HG03060 (cell line): Measurements from ENCODE around the gene RABL2B.
"Not testable (repeated sequence)": the region's sequence is repeated elsewhere in the genome, so short reads cannot be mapped to it uniquely, and the experiment has no call there.

Experiments
- ATAC-seq: cut with Tn5 transposase; IDR thresholded peaks from one replicate; pipeline ENCODE4 v1.9.1; 2021; ENCODE audit warnings: low read depth, moderate number of reproducible peaks; ENCODE audit not compliant: unreplicated experiment

The RABL2B gene

GRCh38 chr22:50783033-50783879 is at the start of gene RABL2B:
TSS of gene RABL2B (minus strand) at chr22:50783636. CDS start at chr22:50782294, 1,342 bp downstream.
- peak; percentile 94 for ATAC-seq

DNA sequence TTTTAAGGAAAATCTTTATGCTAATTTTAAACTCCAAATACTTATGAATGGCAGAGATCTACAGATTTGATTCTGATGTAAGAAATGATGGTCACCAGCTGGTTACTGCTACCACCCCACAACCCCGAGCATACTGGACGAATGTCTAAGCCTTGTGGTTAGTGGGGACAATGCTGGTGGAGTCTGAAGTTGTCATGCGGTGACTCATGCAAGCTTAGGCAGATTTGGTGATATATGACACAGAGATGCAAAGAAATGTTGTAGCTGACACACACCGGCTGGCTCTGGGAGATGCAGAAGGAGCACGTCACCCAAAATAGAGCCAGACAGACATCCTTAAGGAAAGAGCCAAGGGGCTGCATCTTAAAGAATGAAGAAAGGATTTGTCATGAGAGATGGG is 3.5 kb upstream of the RABL2B start:
- not testable (repeated sequence) for ATAC-seq

DNA sequence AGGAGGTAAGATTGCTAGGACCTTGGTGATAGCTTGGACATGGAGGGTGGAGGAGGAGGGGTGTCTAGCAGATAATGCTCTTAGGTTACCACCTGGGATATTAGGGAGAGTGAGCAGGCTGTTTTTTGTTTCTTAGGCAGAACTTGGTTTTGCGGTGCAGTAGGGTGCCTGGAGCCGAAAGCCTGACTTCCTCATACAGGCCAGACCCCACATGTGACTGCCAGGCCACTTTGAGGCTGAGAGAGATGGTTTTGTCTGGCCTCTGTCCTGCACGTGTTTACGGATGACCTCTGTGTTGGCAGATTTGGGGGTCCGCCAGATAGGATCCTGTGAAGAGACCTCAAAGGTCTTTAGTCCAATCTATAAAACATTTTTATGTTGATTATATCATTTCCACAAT is 1.9 kb upstream of the RABL2B start:
- ATAC-seq: not testable (repeated sequence)

DNA sequence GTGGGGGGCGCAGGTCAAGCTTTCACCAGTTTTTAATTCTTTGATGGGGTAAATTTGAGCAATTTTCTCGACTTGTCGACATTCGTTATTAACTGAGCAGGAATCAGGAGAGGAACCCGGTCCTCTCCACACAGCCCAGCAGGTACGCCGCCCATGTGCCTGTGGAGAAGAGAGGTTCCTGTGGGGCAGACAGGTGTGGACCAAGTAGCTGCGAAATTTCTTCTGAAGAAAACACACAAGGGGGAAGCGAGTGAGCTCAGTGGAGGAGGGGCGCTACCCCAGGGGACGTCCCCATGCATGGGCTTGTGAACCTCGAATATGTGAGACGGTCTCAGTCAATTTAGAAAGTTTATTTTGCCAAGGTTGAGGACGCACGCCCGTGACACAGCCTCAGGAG is 442 bp upstream of the RABL2B start:
- ATAC-seq: not testable (repeated sequence)

DNA sequence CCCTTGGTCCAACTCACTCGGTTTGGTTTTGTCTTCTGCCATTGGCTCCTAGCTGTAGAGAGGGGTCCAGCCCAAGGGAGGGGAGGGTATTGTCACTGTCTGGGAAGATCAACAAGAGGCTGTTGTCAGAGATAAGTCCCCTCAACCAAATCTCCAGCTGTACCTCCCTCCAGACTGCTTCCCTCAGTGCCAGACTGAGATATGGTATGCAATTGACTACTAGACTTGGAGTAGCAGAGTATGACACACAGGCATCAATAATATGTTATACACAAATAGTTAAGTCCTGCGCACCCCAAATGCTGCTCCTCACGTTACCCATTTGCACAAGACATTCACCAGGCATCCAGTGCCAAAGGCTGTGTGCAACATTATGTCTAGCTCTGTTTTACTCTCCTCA is 1.2 kb downstream of the RABL2B start:
- not testable (repeated sequence) for ATAC-seq

DNA sequence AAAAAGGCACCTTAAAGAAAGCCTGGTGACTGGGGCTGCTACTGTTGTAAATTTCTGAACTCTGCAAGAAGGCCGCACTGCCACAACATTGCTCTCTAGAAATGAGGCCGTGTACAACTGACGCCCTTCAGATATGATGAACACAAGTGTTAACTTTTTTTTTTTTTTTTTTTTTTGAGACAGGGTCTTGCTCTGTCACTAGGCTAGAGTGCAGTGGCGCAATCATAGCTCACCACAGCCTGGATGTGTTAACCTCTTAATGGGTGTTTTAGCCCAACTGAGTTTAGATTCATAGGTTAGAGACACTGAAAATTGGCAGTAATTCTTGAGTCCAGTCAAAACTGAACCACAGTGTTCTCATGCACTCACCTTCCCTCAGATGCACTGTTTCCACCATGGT is 3.2 kb downstream of the RABL2B start:
- not testable (repeated sequence) for ATAC-seq

DNA sequence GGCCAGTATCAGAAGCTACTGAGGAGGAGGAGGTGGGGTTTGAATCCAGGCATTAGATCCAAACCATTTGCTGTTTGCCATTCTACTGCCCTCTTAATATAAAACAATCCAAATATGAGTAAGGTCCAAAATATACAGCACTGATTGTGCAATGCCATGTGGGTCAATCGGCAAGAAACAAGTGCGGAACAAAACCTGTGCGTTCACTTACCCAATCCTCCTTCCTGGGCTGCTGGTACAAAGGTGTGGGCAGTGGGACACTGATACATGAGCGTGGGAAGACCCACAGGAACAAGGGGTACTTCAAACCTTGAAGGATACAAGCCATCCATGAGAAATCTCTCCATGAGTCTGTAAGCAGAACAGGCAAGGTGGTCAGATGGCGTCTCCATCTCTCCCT is 5.8 kb downstream of the RABL2B start:
- not testable (repeated sequence) for ATAC-seq

DNA sequence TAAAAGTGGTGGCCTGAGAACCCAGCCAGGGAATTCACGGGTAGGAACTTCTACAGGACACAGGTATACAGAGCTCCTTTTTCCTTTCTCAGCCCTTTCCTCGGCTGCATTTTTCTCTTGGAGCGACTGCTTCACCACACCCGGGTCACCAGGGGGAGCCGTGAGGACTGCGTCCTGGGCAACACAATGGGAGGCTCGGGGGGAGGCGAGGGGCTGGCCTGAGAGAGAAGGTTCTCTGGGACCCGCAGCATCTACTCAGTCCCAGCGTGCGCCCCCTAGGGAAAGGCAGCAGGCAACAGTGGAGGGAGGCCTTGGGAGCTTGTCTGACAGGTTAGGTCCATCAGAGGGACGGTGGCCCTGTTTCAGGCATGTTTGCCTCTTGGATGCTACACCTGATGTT is 8.3 kb downstream of the RABL2B start:
- ATAC-seq: not testable (repeated sequence)

DNA sequence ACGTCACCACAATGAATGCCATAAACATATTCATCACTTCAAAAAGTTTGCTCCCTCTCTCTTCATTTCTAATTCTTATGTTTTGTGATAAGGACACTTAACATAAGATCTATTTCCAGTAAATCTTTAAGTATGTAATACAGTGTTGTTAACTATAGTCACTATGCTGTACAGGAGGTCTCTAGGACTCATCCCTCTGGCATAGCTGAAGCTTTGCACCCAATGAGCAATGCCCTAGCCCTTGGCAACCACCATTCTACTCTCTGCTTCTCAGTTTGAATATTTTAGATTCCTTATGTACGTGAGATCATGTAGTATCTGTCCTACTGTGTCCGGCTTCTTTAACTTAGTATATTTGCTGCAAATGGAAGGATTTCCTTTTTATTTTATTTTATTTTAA is 19.1 kb downstream of the RABL2B start:
- not testable (repeated sequence) for ATAC-seq

GRCh38 chr22:50761829-50762228 is 21.6 kb downstream of the RABL2B start:
- ATAC-seq: not testable (repeated sequence)

DNA sequence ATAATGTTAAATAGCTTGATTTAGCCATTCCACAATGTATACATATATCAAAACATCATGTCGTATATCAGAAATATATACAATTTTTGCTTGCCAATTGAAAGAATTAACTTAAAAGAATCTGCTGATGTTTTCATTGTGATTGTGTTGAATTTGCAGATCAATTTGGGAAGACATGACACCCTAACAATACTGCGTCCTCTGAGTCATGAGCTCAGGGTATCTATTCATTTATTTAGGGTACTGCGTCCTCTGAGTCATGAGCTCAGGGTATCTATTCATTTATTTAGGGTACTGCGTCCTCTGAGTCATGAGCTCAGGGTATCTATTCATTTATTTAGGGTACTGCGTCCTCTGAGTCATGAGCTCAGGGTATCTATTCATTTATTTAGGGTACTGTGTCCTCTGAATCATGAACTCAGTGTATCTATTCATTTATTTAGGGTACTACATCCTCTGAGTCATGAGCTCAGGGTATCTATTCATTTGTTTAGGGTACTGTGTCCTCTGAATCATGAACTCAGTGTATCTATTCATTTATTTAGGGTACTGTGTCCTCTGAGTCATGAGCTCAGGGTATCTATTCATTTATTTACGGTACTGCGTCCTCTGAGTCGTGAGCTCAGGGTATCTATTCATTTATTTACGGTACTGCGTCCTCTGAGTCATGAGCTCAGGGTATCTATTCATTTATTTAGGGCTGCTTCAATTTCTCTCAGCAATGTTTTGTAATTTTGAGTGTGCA is 23.7 kb downstream of the RABL2B start:
- not testable (repeated sequence) for ATAC-seq

GRCh38 chr22:50756949-50757491 is 26.4 kb downstream of the RABL2B start:
- ATAC-seq: not testable (repeated sequence)

GRCh38 chr22:50756406-50756805 is 27.0 kb downstream of the RABL2B start:
- ATAC-seq: not testable (repeated sequence)

DNA sequence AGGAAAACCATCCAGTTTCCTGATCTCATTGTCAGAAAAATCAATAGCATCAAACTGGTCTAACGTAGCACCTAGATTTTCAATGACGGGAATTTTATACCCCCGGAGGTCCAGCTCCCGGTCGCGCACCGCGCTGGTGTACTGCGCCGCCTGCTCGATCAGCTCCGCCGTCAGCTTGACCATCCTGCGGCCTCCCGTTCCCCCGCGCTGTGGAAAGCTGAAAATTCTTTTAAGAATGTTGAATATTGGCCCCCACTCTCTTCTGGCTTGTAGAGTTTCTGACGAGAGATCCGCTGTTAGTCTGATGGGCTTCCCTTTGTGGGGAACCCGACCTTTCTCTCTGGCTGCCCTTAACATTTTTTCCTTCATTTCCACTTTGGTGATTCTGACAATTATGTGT is 28.2 kb downstream of the RABL2B start:
- ATAC-seq: not testable (repeated sequence)

- not testable (repeated sequence) for ATAC-seq
Measured at GRCh38 chr22:50749302-50750074, 33.9 kb downstream of the RABL2B start.

- ATAC-seq: not testable (repeated sequence)
Measured at GRCh38 chr22:50748630-50749029, 34.8 kb downstream of the RABL2B start.

- not testable (repeated sequence) for ATAC-seq
Measured at GRCh38 chr22:50747521-50747920, 35.9 kb downstream of the RABL2B start.

DNA sequence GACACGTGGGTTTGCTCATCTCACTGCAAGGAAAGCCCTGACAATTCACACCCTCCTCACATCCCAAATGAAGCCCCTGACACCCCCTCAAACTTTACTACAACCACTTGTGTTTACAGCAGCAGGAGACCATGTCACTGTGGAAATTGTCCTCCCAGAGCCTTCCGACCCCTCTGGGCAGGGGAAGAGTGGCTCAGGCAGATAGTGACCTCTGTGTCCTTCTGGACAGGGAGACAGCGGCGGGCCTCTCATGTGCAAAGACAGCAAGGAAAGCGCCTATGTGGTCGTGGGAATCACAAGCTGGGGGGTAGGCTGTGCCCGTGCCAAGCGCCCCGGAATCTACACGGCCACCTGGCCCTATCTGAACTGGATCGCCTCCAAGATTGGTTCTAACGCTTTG is 39.0 kb downstream of the RABL2B start:
- ATAC-seq: not testable (repeated sequence)

DNA sequence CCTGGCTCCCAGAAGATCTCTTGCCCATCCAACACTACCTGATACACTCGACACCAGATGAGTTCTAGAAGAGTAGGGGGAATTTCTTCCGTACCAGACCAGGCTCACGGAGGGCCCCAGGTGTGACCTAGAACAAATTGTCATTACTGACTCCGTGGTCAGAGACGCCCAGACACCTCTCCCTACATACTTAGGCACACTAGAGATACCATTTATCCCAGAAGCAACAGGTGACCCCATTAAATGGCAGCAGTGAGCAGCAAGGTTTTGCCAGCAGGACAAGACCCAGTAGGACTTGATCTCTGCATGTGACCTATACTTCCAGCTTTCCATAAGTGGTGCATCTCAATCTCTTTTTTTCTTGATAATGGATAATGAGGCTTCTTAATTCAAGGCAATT is 42.7 kb downstream of the RABL2B start:
- ATAC-seq: not testable (repeated sequence)

DNA sequence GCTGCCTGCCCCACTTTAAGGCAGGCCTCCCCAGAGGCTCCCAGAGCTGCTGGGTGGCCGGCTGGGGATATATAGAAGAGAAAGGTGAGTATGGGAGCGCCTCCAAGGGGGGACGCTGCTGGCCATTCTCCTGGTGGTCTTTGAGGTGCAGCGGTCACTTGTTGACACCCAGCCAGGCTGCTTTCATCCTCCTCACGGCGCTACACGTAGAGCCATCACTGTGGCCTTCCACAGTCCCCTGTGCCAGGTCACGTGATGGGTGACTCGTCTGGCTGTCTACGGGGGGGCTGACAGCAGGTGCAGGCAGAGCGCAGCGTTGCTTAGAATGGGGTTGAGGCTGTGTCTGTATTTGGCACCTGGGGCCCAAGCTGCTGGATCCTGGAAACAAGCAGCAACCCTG is 43.5 kb downstream of the RABL2B start:
- no peak for ATAC-seq
